ENCODE data around the gene GINM1.

DNA sequence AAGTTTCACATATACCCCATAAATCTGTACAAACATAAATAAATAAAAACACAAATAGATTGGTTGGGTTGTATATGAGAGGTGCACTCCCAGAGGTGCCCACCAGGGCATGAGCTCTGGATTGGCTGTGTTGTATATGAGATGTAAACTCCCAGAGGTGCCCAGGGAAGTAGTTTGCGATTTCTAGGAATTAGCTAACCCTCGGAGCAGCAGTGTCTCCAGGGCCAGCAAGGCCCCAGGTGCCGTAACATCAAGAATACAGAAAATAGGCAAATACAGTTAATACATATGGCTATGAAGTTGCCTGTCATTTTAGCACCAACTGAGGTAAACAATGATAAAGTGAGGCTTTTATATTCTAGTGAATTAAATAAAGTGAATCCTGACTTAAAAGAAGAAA lies 5.4 kb upstream of the GINM1 start:
- no peak for TF ChIP-seq POLR2A (IDR thresholded peaks at IDR 0.05)
- TF ChIP-seq, protein P1, sequence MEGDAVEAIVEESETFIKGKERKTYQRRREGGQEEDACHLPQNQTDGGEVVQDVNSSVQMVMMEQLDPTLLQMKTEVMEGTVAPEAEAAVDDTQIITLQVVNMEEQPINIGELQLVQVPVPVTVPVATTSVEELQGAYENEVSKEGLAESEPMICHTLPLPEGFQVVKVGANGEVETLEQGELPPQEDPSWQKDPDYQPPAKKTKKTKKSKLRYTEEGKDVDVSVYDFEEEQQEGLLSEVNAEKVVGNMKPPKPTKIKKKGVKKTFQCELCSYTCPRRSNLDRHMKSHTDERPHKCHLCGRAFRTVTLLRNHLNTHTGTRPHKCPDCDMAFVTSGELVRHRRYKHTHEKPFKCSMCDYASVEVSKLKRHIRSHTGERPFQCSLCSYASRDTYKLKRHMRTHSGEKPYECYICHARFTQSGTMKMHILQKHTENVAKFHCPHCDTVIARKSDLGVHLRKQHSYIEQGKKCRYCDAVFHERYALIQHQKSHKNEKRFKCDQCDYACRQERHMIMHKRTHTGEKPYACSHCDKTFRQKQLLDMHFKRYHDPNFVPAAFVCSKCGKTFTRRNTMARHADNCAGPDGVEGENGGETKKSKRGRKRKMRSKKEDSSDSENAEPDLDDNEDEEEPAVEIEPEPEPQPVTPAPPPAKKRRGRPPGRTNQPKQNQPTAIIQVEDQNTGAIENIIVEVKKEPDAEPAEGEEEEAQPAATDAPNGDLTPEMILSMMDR (IDR thresholded peaks at IDR 0.05) = no peak

Data from lower leg skin (tissue), 3 donors.